HG03103 (cell line): ENCODE measurements around the gene OR2F2.
A peak's percentile ranks its signal among the peaks of the same experiment; 100 is the strongest.

Source experiments
- ATAC-seq: cut with Tn5 transposase; IDR thresholded peaks from one replicate; pipeline ENCODE4 v1.9.1; 2021; ENCODE audit warnings: low read depth; ENCODE audit not compliant: unreplicated experiment

OR2F2 gene

DNA sequence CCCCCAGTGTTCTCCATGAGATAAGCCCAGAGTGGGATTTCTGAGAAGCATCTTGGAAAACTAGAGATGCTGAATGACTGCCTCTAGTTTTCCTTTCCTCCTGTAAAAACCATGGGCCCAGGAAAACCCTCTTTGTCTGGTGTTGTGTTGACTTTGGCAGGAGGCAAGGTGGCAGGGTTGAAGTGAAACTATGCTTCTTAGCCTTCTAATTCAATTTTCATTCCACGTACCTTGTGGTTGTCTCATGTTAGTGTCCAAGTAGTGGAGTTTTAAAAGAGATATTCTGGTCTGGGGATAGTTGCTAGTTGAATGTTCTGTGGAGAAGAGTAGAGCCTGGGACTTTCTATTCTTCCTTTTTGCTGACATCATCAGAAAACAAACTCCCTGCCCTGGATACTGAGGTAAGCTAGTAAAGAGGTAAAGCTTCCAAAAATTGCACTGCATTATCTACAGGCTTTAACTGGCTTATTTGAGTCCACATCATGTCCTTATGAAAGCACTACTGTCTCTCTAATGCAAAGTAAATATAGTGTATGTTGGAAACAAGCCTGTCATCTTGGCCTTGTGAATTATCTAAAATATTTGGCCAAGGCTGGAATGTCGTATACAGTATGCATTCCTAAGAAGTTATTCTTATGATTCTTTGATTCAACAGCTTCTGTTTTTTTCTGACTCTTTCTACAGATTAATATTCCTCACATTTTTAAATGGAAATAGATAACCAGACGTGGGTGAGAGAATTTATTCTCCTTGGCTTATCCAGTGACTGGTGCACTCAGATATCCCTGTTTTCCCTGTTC, at the start of gene OR2F2:
TSS of gene OR2F2 (plus strand) at position 708 of the 800 bp plus-strand sequence. CDS start at position 708, 0 bp downstream.
- ATAC-seq: no peak

DNA sequence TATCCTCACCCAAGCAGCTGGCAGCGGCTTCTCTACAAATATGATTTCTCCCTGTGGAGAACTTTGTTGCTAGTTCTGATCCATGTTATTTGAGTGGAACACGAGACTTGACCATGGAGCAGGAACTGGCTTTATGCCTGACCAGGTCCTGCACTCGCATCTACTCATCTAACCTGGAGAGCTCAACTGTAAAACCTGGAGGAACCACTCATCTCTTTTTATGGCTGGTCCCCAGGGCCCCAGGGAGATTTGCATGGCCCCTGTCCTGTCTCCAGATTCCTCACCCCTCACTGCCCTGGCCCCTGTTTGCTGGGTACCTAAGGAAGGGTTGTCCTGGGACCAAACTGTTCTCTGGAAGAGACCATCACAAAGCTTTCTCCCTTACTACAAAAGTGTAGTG, 49.1 kb upstream of the OR2F2 start:
- ATAC-seq: peak; percentile 30

DNA sequence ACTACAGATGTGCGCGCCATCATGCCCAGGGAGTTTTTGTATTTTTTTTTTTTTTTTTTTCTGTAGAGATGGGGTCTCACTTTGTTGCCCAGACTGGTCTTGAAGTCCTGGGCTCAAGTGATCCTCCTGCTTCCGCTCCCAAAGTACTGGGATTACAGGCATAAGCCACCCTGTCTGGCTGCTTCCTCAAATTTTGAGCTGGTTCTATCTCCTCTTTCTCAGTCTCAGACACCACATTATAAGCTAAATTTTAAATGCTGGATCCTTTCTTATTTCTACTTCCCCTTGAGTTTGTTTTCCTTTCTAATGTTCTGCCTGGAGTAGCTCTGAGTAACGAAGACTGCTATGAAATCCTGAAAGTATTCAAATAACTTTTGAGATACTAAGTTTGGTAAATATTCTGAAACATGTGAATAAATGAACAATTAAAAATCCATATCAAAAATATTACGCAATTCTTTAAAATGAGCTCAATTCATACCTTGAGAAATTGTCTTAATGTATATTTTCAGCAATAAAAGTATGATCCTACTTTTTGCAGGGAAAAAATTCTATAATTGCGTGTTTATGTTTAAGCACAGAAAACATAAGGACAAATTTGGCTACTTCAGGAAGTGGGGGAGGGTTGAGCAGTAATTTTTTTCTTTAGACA, 48.1 kb upstream of the OR2F2 start:
- ATAC-seq: no peak

- ATAC-seq: no peak
Observed at GRCh38 chr7:143889068-143889467, 46.0 kb upstream of the OR2F2 start.

DNA sequence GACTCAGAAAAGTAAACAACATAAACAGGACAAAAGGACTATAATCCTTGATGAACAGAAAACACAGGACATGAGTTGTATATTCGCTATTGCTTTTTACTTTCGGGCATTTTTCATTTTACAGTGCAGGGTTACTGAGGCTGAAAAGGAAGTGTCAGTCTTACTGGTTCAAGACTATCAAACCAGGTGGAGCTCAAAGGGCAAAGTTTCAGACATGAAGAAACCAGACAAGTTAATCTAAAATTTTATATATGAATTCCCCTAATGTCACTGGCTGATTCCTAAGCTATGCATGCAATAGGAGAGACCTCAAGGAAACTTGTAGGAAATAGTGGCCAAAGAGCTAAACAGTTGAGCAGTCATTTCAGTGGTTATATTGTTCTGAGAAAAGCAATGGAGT, 44.5 kb upstream of the OR2F2 start:
- no peak for ATAC-seq

- ATAC-seq: no peak
Observed at GRCh38 chr7:143891457-143891856, 43.6 kb upstream of the OR2F2 start.

DNA sequence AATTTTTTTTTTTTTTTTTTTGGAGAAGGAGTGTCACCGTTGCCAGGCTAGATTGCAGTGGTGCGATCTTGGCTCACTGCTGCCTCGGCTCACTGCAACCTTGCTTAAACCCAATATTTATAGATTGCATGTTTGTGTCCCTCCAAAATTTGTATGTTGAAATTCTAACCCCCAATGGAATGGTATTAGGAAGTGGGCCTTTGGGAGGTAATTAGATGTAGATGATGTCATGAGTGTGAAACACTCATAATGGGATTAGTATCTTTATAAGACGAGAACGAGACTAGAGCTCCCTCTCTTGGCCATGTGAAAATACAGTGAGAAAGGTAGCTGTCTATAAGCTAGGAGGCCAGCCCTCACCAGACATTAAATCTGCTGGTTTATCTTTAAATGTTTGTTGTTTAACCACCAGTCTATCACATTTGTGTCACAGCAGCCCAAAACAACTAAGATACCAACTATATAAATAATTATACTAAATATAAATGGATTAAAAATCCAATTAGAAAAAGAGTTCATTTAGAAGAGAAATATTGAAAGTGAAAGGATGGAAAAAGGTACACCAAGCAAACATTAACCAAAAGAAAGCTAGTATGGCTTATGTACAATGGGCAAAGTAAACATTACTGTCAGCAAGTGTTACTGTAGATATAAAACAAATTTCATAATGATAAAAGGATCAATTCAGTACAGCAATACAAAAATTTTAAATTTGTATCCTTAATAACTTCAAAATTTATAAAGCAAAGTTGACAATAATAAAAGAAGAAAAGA, 42.3 kb upstream of the OR2F2 start:
- peak; percentile 96 for ATAC-seq

DNA sequence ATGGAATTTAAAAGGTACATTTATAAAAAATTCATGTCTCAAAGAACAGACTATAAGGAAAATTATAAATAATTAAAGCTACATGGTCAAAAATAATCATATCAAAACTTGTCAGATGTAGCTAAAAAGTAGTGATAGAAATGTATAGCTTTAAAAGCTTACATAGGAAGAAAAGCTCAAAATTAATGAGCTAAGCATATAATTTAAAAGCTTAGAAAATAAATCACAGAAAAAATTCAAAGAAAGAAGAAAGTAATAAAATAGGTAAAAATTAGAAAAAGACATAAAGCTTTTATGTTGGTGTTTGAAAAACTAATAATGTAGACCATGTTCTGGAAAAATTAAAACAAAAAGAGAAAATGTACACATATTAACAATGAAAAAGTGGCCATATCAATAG, 38.4 kb upstream of the OR2F2 start:
- ATAC-seq: no peak

DNA sequence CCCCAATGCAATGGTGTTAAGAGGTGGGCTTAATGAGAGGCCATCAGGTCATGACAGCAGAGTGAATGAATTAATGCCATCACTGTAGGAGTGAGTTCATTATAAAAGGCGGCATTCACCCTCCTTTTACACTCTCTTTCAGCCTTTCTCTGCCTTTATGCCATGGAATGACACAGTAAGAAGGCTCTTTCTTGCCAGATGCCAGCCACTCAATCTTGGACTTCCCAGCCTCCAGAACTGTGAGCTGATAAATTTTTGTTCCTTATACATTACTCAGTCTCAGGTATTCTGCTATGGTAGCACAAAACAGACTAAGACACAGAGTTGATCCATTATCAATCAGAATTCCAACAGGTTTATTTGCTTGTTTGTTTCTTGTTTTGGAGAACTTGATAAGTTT, 36.2 kb upstream of the OR2F2 start:
- ATAC-seq: no peak

DNA sequence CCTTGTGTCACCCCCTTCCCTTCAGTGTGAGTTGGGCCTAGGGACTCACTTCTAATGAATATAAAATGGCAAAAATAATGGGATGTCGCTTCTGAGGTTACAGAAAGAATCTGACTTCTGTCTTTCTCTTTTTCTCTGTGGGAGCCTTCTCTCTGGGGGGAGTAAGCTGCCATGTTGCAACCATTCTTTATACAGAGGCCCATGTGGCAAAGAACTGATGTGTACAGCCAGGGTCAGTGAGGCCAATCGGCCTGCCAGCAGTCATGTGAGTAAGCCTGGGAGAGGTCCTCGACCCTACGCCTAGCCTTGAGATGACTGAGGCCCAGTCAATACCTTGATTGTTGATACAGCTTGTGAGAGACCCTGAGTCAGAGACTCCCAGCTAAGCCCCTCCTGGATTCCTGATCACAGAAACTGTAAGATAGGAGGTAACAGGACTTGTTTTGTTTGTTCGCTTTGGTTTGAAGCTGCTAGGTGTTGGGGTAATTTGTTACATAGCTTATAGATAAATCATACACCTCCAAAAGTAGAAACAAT, 34.7 kb upstream of the OR2F2 start:
- no peak for ATAC-seq

- ATAC-seq: peak; percentile 16
Observed at GRCh38 chr7:143901332-143901667, 33.7 kb upstream of the OR2F2 start.

DNA sequence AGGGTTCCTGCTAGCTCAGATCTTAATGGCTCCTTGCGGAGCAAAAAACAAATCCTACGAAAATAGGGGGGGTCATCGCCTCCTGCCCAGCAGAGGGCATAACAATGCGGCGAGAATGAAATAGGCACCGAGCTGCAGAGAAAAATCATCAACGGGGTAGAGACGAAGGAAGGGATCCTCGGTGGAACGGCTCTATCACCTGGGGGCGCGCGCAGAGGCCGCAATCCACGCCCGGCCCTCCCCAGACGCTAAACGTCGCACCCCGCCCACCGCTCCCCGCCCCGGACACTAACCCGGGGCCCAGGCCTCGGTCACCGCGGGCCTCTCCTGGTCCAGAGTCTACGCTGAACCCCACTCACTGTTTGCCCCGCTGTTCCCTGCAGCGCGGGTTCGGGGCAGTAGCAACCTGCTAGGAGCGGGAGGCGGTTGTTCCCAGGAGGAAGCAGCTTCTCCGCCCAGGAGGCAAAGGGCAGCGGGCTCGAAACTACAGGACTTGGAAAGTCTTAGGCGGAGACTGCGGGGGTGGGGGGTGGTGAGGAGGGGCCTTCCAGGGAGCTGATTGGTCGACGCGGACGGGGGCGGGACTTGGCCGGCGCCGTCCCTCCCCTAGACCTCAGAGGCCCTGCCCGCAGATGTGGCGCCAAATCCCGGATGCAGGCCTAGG, 33.2 kb upstream of the OR2F2 start, which contains the start of gene TCAF1:
TSS of gene TCAF1 (minus strand) at position 509 of the 664 bp plus-strand sequence. CDS start 25,568 bp downstream, outside the sequence.
- ATAC-seq: peak; percentile 88

DNA sequence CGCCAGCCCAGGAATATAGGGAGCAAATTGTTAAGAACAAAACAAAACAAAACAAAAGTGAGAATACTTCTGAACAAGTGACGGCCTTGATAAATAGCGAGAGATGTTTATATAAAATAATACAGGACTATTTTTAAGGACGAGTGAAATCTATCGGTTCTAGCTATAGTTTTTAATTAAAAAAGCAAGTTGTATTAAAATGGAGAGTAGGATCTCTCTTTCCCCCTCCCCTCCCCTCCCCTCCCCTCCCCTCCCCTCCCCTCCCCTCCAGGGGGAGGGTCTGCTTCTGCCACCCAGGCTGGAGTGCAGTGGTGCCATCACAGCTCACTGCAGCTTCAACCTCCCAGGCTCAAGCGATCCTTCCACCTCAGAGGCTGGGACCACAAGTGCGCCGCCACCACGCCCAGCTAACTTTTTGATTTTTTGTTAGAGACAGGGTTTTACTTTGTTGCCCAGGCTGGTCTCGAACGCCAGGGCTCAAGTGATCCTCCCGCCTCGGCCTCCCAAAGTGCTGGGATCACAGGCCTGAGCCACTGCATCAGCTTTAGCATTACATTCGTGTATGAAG, 32.6 kb upstream of the OR2F2 start:
- no peak for ATAC-seq

DNA sequence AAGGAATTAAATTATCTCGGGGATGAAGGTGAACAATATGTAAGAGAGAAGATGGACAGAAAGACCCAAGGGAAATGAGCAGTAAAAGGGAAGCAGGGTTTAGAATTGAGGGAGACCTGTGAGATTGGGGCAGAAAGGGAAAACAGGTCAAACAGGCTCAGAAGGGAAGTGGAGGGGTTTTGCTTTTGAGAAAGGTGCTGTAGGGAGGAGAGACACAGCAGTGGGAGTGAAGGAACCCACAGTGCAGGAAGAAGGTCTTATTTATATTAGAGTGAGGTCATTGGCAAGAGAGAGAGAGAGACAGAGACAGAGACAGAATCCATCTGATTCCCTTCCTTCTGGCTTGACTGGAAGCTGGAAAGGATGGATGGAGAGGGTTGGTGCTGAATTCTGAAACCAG, 29.5 kb upstream of the OR2F2 start:
- ATAC-seq: no peak

- no peak for ATAC-seq
Observed at GRCh38 chr7:143906151-143906550, 28.9 kb upstream of the OR2F2 start.

DNA sequence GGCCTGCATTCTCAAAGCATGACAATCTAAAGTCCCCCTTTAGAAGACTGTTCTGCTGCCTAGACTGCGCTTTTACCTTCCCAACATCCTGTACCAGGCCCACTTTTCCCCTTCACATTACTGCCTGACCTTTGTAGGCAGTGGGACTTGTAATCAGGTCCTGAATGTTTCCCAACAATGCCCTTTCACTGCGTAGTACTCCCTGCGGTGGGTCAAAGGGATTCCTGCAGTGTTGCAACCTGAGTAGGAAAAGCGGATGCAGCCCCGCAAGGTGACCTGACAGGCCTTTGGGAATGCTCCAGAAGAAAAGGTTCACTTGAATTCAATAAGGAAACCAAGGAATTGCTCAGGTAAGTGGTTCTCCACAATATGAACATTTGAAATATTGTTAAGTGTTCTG, 28.1 kb upstream of the OR2F2 start:
- no peak for ATAC-seq

GRCh38 chr7:143908120-143908519, 26.9 kb upstream of the OR2F2 start:
- no peak for ATAC-seq

- ATAC-seq: no peak
Observed at GRCh38 chr7:143909863-143910262, 25.2 kb upstream of the OR2F2 start.

DNA sequence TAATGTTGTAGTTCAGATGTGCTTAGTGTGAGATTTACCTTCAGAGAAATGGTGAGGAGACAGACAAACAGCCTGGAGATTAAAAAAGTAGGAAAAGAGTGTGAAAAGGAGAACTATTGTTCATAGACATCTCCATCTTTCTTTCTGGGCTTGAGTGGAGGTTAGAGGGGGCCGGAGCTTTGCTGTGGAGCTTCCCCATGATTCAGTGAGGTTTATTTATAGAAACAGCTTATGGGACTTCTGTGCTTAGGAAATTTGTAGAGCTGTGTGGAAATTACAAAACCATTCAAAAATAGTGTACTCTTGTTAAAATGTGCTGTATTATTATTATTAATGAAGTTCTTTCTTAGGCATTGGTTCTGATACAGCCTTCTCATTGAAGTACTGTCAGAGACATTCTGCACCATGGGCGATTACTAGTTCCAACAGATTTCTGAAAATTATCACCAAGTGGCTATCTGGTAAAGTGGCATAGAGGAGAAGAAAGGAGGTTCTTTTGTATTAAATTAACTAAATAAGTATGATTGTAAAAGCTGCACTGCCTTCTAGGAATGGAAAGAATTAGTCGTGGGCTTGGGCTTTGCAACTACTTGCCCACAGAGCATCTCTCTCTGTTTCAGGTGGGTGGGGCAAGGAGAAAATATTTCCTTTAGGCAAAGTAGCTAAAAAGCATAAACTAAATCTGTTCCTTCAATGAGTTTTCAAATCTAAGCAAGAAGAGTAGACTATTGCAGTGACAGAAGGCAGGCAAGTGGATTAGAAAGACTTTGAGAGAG, 24.4 kb upstream of the OR2F2 start:
- no peak for ATAC-seq
